Measurements from ENCODE around the gene OGN.

- no peak for TF ChIP-seq POLR2AphosphoS5 (IDR thresholded peaks at IDR 0.05)
- no peak for TF ChIP-seq CTCF (IDR thresholded peaks at IDR 0.05)
- TF ChIP-seq EP300 (IDR thresholded peaks at IDR 0.05): no peak
- no peak for TF ChIP-seq POLR2A (IDR thresholded peaks at IDR 0.05)
Measured at GRCh38 chr9:92360083-92360482, 44.3 kb downstream of the OGN start.
